Prostate gland (tissue), 2 donors: ENCODE measurements around the gene SAFB. TPM values are rescaled to one million over a fixed set of nuclear protein-coding genes. Genes with fewer than 3 reads are reported as not detected.

Source experiments
- DNase-seq: peaks from one replicate; pipeline ENCODE4 v3.0.0-alpha.2; 2019; ENCODE audit warnings: low spot score
- H3K27ac ChIP-seq, 2 donors: fragments of 200-600 bp; sonication (generic); 2 replicates each; pipeline ENCODE4 v1.5.1; 2017 to 2019
- H3K27me3 ChIP-seq: fragments of 200-600 bp; sonication (generic); replicated peaks from 2 replicates; pipeline ENCODE4 v1.5.1; 2019; ENCODE audit not compliant: insufficient read depth
- H3K36me3 ChIP-seq, 2 donors: fragments of 200-600 bp; sonication (generic); 1 replicate in 1 of 2; 2 replicates in 1 of 2; pipeline versions ENCODE4 v1.5.1 to v1.8.1; 2017 to 2019
- H3K4me1 ChIP-seq: fragments of 200-600 bp; sonication (generic); replicated peaks from 2 replicates; pipeline ENCODE4 v1.5.1; 2019
- H3K4me3 ChIP-seq, 2 donors: fragments of 200-600 bp; sonication (generic); 2 replicates each; pipeline ENCODE4 v1.5.1; 2017 to 2019
- H3K9me3 ChIP-seq: fragments of 200-600 bp; sonication (generic); 2 replicates; pipeline ENCODE4 v1.5.1; 2017
- CTCF ChIP-seq, 4 experiments: fragments of 200-600 bp in 2 of 4; fragments of 450-650 bp in 2 of 4; sonication (generic) in 2 of 4; IDR thresholded peaks; 1 replicate in 3 of 4; 2 replicates in 1 of 4; pipeline ENCODE4 v1.5.1; 2016 to 2019; ENCODE audit warnings: antibody characterized with exemption in 4 of 4, mild to moderate bottlenecking in 2 of 4, moderate library complexity in 2 of 4
- POLR2A ChIP-seq: fragments of 450-650 bp; IDR thresholded peaks from one replicate; pipeline ENCODE4 v1.6.1; 2016; ENCODE audit warnings: antibody characterized with exemption, mild to moderate bottlenecking
- POLR2AphosphoS5 ChIP-seq: sonication (generic); formaldehyde crosslinking; IDR thresholded peaks from one replicate; pipeline ENCODE4 v1.6.1; 2017; ENCODE audit warnings: antibody characterized with exemption
- WGBS: methylation state at CpG from one replicate; pipeline ENCODE4 v1.1.5; 2018; 5-methylcytosine and 5-hydroxymethylcytosine counted together
- intact Hi-C: fragments of 100-400 bp; cut with DNase I; formaldehyde crosslinking; loops from one replicate; pipeline ENCODE4 v1.14.2; 2022
- total RNA-seq, 2 donors: library from RNA; depleted of rRNA; stranded (reverse); fragments of >200 nt; gene quantifications; one replicate each; pipeline ENCODE4 v1.1.0, GENCODE V29; 2016

The SAFB gene
- total RNA-seq, 2 donors from 2014 or later = 63.6 to 182 TPM

GRCh38 chr19:5696196-5697021, 73.5 kb downstream of the SAFB start:
- Histone ChIP-seq H3K27me3 (no peaks in the 10 kb centered on the region), H3K9me3 (no peaks in the 10 kb centered on the region), H3K4me3 (no peak overlapping the region), H3K36me3 (peaks cover 7 to 47% of the 10 kb centered on the region in 2 donors), H3K27ac (no peak overlapping the region), H3K4me1 (peaks cover 12% of the 10 kb centered on the region)
- WGBS = 79% methylated on average over 25 of the region's 42 CpGs
- intact Hi-C loops = no loop called here
- TF ChIP-seq POLR2A = no peak
- TF ChIP-seq POLR2AphosphoS5 = no peak
- no peak for TF ChIP-seq CTCF (IDR thresholded peaks at IDR 0.05)
- no peak for DNase-seq

DNA sequence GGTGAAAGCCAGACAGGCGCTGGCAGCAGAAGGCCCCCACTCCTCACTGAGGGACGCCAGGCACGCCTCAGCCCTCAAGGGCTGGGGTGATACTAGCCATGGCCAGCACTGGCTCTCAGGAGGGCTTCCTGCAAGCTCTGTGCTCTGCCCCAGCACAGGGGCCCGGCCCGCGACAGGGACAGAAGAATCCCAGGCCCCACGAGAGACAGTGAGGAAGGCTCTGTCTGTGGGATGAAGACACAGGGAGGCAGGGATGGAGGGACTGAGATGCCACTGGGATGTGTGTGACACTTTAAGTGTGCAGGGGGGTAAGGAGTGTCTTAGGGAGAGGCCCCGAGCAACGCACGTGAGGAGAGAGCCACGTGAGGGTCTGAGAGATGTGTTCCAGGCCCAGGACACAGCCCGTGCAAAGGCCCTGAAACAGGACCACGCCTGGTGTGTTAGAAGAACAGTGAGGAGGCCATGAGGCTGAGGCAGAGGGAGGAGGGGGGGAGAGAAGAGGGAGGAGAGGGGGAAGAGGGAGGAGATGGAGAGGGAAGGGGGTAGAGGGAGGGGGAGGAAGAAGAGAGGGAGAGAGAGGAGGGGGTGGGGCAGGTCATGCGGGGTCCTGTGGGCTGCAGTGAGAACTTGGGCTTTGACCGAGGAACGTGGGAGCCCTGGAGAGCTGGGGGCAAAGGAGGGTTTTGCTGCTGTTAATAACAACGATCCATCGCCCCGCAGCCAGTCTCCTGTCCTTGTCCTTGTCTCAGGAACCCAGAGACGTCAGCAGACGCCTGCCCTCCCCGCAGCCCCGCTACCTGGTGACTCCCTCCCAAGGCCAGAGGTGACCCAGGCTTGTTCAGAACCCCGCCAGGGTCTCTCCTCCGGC, 74.4 kb downstream of the SAFB start:
- TF ChIP-seq POLR2AphosphoS5 (no peak), CTCF (IDR thresholded peaks at IDR 0.05) (no peak), POLR2A (no peak)
- WGBS = 75% methylated on average over 25 of the region's 25 CpGs
- no peak overlapping the region for H3K27ac ChIP-seq
- H3K4me3 ChIP-seq = no peak overlapping the region
- H3K9me3 ChIP-seq = no peaks in the 10 kb centered on the region
- H3K4me1 ChIP-seq = peaks cover 4% of the 10 kb centered on the region
- H3K36me3 ChIP-seq = peaks cover 7 to 39% of the 10 kb centered on the region in 2 donors
- intact Hi-C loops = no loop called here
- no peaks in the 10 kb centered on the region for H3K27me3 ChIP-seq
- no peak for DNase-seq

DNA sequence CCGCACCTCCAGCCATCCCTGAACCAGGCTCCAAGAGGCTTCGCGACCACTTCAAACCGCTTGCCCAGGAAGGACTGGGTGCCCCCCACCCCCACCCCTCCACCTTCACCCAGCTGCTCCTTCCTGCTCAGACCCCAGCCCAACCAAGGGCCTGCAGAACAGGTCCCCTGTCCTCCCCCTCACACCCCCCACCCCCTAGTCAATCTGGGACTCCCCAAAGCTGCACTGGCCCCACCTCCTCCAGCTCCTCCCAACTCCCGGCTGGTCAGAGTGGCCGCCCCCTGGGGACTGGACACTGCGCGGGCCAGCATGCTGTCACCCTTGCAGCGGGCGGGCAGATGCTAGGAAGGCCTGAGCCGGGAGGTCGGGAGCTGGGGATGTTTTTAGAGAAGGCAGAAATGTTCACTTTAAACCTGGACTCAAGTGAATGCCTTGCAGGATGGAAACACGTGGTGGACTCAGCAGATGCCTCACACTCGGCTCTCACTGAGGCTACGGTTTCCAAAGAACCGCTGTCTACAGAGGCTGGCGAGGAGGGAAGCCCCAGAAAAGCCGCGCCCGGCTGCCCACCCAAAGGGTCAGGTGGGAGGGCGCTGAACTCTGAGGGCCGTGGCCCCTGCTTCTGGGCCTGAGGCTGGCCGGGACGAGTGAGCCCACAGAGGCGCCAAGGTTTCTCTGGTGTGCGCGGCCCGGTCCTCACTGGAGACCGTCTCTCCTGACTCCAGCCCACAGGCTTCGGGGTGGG, 75.2 kb downstream of the SAFB start:
- TF ChIP-seq POLR2A = no peak
- no peak for TF ChIP-seq POLR2AphosphoS5
- 82% methylated on average over 30 of the region's 30 CpGs for WGBS
- Histone ChIP-seq H3K4me1 (no peaks in the 10 kb centered on the region), H3K27me3 (no peaks in the 10 kb centered on the region), H3K4me3 (no peak overlapping the region), H3K27ac (no peak overlapping the region), H3K9me3 (no peaks in the 10 kb centered on the region), H3K36me3 (peaks cover 7 to 34% of the 10 kb centered on the region in 2 donors)
- DNase-seq = no peak
- intact Hi-C loops = no loop called here

DNA sequence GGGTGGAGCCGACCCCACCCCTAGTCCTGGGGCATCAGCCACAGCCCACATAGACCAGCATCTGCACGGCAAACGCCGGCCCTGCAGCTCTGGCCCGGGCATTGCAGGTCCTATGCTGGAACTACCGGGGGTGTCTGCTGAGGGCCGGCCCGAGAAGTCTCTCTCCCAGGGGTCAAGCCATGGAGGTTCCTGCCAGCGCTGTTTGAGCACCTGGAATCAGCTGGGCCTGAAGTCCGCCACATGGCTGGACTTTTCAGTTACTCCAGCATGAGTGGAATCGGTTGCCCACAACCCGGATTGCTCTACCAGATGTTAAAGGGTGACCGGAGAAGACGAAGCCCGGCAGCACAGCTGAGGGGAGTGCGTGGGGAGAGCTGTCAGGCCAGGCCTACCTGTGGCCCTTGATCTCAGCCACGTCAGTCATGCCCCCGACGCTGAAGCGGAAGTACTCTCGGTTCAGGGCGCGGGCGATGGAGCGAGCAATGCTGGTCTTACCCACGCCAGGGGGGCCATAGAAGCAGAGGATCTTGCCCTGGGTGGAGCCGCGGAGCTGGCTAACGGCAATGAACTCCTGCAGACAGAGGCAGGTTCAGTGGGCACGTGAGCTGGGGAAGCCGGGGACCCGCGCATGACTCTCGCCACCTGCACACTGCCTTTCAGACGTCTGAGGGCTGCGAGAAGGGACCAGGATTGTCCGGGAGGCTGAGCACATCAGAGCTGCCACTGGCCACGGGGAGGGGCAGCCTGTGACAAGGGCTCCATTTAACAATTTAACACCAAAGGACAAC, 75.9 kb downstream of the SAFB start:
- Histone ChIP-seq H3K9me3 (no peaks in the 10 kb centered on the region), H3K27me3 (no peaks in the 10 kb centered on the region), H3K4me3 (no peak overlapping the region), H3K4me1 (no peaks in the 10 kb centered on the region), H3K27ac (no peak overlapping the region), H3K36me3 (peaks cover 7 to 34% of the 10 kb centered on the region in 2 donors)
- 87% methylated on average over 35 of the region's 38 CpGs for WGBS
- intact Hi-C loops = no loop called here
- TF ChIP-seq CTCF (IDR thresholded peaks at IDR 0.05) (no peak), POLR2A (no peak), POLR2AphosphoS5 (no peak)
- DNase-seq = no peak
